ENCODE results near the gene NPVF.

DNA sequence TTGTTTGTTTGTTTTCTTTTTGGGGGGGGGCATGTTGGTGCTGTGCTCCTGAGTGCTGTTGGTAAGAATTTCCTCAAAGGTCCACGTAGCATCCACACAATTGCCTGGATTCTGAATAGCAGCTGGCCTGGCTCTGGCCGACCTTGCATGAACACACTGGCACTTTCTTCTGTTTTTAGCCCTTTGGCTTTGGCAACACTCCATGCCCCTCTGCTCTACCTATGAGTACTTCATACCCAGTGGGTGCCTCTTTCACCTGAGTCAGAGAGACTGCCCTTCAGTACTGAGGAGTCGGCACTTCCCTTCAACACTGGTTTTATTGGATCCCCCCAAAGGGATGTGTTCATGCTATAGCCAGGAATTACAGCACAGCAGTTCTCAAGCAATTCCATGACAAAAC is 7.2 kb upstream of the NPVF start:
- TF ChIP-seq CTCF (IDR thresholded peaks at IDR 0.05) (no peak), POLR2A (IDR thresholded peaks at IDR 0.05) (no peak)
